ENCODE data around the gene PIKFYVE. TPM values are rescaled to one million over a fixed set of nuclear protein-coding genes. Genes with fewer than 3 reads are reported as not detected.

PIKFYVE gene
- polyA plus RNA-seq, 1 donor (not counting 4 experiments of a cell fraction or from before 2014, with no cell fraction given), result 18.4 TPM

- no peak for TF ChIP-seq CTCF (optimal IDR thresholded peaks at IDR 0.05 in 1 of 3, IDR thresholded peaks at IDR 0.05 in 1 of 3, conservative IDR thresholded peaks at IDR 0.05 in 1 of 3; ENCODE audit: extremely low read depth in 1 of 3, insufficient read depth in 2 of 3, low read length in 3 of 3)
- TF ChIP-seq EZH2 (IDR thresholded peaks at IDR 0.05; ENCODE audit: low read length), result no peak
- H3K9me1 ChIP-seq (ENCODE audit: control insufficient read depth, extremely low read depth, insufficient read depth, low read length), result no peaks in the 10 kb centered on the region
- H3K79me2 ChIP-seq (ENCODE audit: control insufficient read depth, insufficient read depth, low read length), result no peaks in the 10 kb centered on the region
- H3K9me3 ChIP-seq (ENCODE audit: control insufficient read depth, low read depth, low read length), result no peaks in the 10 kb centered on the region
- no peak overlapping the region for H3K9ac ChIP-seq (ENCODE audit: control insufficient read depth, extremely low read depth, insufficient read depth, low read length)
- DNase-seq (ENCODE audit: low read depth, low spot score) (peak; percentile 5), FAIRE-seq (peak; percentile 81)
- dilution Hi-C loops (cut with MboI; ENCODE audit: extremely low pct_ligation_motif_present, low sequenced_read_pairs), result no loop called here
- peak overlapping the region; percentile 59 for H3K4me2 ChIP-seq (ENCODE audit: control insufficient read depth, extremely low read depth, insufficient read depth, low read depth, low read length)
- H2AFZ ChIP-seq (ENCODE audit: control insufficient read depth, low read length), result no peak overlapping the region
- H3K36me3 ChIP-seq (ENCODE audit: control insufficient read depth in 2 of 2, extremely low read depth in 1 of 2, insufficient read depth in 2 of 2, low read length in 2 of 2), result peaks cover 10 to 25% of the 10 kb centered on the region in 2 experiments
- H3K27ac ChIP-seq (ENCODE audit: control insufficient read depth, insufficient read depth, low read length), result peak overlapping the region; percentile 42
- H3K27me3 ChIP-seq (ENCODE audit: control insufficient read depth, extremely low read depth, insufficient read depth, low read length), result no peaks in the 10 kb centered on the region
- H3K4me1 ChIP-seq (ENCODE audit: control insufficient read depth, extremely low read depth, insufficient read depth, low read length), result peaks cover 16% of the 10 kb centered on the region
- H4K20me1 ChIP-seq (ENCODE audit: control insufficient read depth, extremely low read depth, insufficient read depth, low read length), result no peaks in the 10 kb centered on the region
- no peak overlapping the region for H3K4me3 ChIP-seq (ENCODE audit: control insufficient read depth in 2 of 3, extremely low read depth in 1 of 3, insufficient read depth in 2 of 3, low read depth in 1 of 3, low read length in 3 of 3)
These were observed 35.0 kb downstream of the PIKFYVE start for GRCh38 chr2:208300847-208301618.

- TF ChIP-seq CTCF (optimal IDR thresholded peaks at IDR 0.05 in 1 of 3, IDR thresholded peaks at IDR 0.05 in 1 of 3, conservative IDR thresholded peaks at IDR 0.05 in 1 of 3; ENCODE audit: extremely low read depth in 1 of 3, insufficient read depth in 2 of 3, low read length in 3 of 3), result no peak
- TF ChIP-seq EZH2 (IDR thresholded peaks at IDR 0.05; ENCODE audit: low read length), result no peak
- no peak overlapping the region for H3K27ac ChIP-seq (ENCODE audit: control insufficient read depth, insufficient read depth, low read length)
- H3K9ac ChIP-seq (ENCODE audit: control insufficient read depth, extremely low read depth, insufficient read depth, low read length), result no peak overlapping the region
- DNase-seq (ENCODE audit: low read depth, low spot score), result no peak
- H3K36me3 ChIP-seq (ENCODE audit: control insufficient read depth in 2 of 2, extremely low read depth in 1 of 2, insufficient read depth in 2 of 2, low read length in 2 of 2), result peaks cover 9 to 18% of the 10 kb centered on the region in 2 experiments
- no peak overlapping the region for H3K4me3 ChIP-seq (ENCODE audit: control insufficient read depth in 2 of 3, extremely low read depth in 1 of 3, insufficient read depth in 2 of 3, low read depth in 1 of 3, low read length in 3 of 3)
- H3K9me1 ChIP-seq (ENCODE audit: control insufficient read depth, extremely low read depth, insufficient read depth, low read length), result no peaks in the 10 kb centered on the region
- H2AFZ ChIP-seq (ENCODE audit: control insufficient read depth, low read length), result no peak overlapping the region
- peak; percentile 53 for FAIRE-seq
- no peak overlapping the region for H3K4me2 ChIP-seq (ENCODE audit: control insufficient read depth, extremely low read depth, insufficient read depth, low read depth, low read length)
- H3K9me3 ChIP-seq (ENCODE audit: control insufficient read depth, low read depth, low read length), result no peaks in the 10 kb centered on the region
- H3K27me3 ChIP-seq (ENCODE audit: control insufficient read depth, extremely low read depth, insufficient read depth, low read length), result no peaks in the 10 kb centered on the region
- no peaks in the 10 kb centered on the region for H4K20me1 ChIP-seq (ENCODE audit: control insufficient read depth, extremely low read depth, insufficient read depth, low read length)
- peaks cover 16% of the 10 kb centered on the region for H3K4me1 ChIP-seq (ENCODE audit: control insufficient read depth, extremely low read depth, insufficient read depth, low read length)
- dilution Hi-C loops (cut with MboI; ENCODE audit: extremely low pct_ligation_motif_present, low sequenced_read_pairs), result no loop called here
- H3K79me2 ChIP-seq (ENCODE audit: control insufficient read depth, insufficient read depth, low read length), result no peaks in the 10 kb centered on the region
These were observed 38.1 kb downstream of the PIKFYVE start for GRCh38 chr2:208304157-208304556.
